ENCODE results near the gene SSU72.

DNA sequence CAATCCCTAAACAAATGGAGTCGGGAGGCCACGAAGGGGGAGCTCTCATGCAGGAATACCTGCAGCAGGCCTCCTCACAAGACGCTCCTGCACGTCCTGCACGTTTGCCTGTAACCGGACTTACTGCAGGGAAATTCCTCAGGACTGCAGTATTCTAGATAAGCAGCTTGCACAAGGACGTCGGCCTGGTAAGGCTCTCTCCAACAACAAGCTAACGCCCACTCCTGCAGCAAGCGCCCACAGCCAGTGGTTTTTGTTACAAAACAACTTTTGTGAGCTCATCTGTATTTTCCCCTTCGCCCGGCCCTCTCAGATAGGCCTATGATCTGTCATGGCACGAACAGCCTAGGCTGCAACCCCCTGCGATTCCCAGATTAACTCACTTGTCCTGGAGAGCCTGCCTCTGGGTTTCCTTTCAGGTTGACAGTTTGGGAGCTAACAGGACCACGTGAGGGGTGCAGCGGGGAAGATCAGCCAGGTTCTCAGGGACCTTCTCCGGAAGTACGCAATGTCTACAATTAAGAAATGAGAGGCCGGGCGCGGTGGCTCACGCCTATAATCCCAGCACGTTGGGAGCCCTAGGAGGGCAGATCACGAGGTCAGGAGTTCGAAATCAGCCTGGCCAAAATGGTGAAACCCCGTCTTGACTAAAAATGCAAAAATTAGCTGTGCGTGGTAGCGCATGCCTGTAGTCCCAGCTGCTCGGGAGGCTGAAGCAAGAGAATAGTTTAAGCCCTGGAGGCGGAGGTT is 39.7 kb upstream of the SSU72 start:
- TF ChIP-seq EZH2 (IDR thresholded peaks at IDR 0.05; ENCODE audit: low read length, missing control alignments) = no peak
- TF ChIP-seq, protein P1, sequence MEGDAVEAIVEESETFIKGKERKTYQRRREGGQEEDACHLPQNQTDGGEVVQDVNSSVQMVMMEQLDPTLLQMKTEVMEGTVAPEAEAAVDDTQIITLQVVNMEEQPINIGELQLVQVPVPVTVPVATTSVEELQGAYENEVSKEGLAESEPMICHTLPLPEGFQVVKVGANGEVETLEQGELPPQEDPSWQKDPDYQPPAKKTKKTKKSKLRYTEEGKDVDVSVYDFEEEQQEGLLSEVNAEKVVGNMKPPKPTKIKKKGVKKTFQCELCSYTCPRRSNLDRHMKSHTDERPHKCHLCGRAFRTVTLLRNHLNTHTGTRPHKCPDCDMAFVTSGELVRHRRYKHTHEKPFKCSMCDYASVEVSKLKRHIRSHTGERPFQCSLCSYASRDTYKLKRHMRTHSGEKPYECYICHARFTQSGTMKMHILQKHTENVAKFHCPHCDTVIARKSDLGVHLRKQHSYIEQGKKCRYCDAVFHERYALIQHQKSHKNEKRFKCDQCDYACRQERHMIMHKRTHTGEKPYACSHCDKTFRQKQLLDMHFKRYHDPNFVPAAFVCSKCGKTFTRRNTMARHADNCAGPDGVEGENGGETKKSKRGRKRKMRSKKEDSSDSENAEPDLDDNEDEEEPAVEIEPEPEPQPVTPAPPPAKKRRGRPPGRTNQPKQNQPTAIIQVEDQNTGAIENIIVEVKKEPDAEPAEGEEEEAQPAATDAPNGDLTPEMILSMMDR (conservative IDR thresholded peaks at IDR 0.05 in 1 of 2, IDR thresholded peaks at IDR 0.05 in 1 of 2; ENCODE audit: low read depth in 1 of 2, low read length in 2 of 2) = no peak

Data from fibroblast of lung (primary cell).